Ascending aorta (tissue), 2 donors: ENCODE data around the gene DFFA. TPM values are rescaled to one million over a fixed set of nuclear protein-coding genes. Genes with fewer than 3 reads are reported as not detected.
A peak's percentile ranks its signal among the peaks of the same experiment; 100 is the strongest.
"Not testable (repeated sequence)": the region's sequence is repeated elsewhere in the genome, so short reads cannot be mapped to it uniquely, and the experiment has no call there.

ENCODE experiments used
- DNase-seq, 2 donors: peaks; one replicate each; pipeline ENCODE4 v3.0.0-alpha.2; 2019; ENCODE audit warnings: low spot score in 2 of 2
- H3K27ac ChIP-seq, 2 donors: fragments of 200-600 bp; sonication (generic); one replicate each; pipeline ENCODE4 v1.5.1; 2016 to 2017; ENCODE audit warnings: mild to moderate bottlenecking in 1 of 2
- H3K27me3 ChIP-seq: fragments of 200-600 bp; sonication (generic); one replicate; pipeline ENCODE4 v1.5.1; 2017
- H3K36me3 ChIP-seq, 2 donors: fragments of 200-600 bp; sonication (generic); one replicate each; pipeline ENCODE4 v1.5.1; 2016
- H3K4me1 ChIP-seq, 2 donors: fragments of 200-600 bp; sonication (generic); one replicate each; pipeline ENCODE4 v1.5.1; 2016 to 2017; ENCODE audit warnings: mild to moderate bottlenecking in 1 of 2
- H3K4me3 ChIP-seq, 2 donors: fragments of 200-600 bp; sonication (generic); one replicate each; pipeline ENCODE4 v1.5.1; 2016 to 2017; ENCODE audit warnings: mild to moderate bottlenecking in 1 of 2
- H3K9me3 ChIP-seq, 2 donors: fragments of 200-600 bp; sonication (generic); one replicate each; pipeline ENCODE4 v1.5.1; 2016
- CTCF ChIP-seq, 3 experiments: fragments of 200-600 bp in 2 of 3; fragments of 450-650 bp in 1 of 3; sonication (generic) in 2 of 3; IDR thresholded peaks; one replicate each; pipeline ENCODE4 v1.5.1; 2016 to 2019; ENCODE audit warnings: antibody characterized with exemption in 3 of 3, mild to moderate bottlenecking in 1 of 3, moderate library complexity in 1 of 3
- intact Hi-C: fragments of 100-400 bp; cut with DNase I; formaldehyde crosslinking; loops from one replicate; pipeline ENCODE4 v1.15.1; 2023
- total RNA-seq: library from RNA; depleted of rRNA; stranded (reverse); fragments of >200 nt; gene quantifications from one replicate; pipeline ENCODE4 v1.1.0, GENCODE V29; 2016

Gene DFFA
- total RNA-seq, 1 donor from 2014 or later, result 11.8 TPM

GRCh38 chr1:10475510-10475909 is 3.2 kb upstream of the DFFA start:
- Histone ChIP-seq H3K36me3 (no peaks in the 10 kb centered on the region), H3K4me1 (peaks cover 11 to 22% of the 10 kb centered on the region in 2 donors), H3K27ac (peak overlapping the region; percentile 68 to 69), H3K27me3 (no peaks in the 10 kb centered on the region), H3K4me3 (peak overlapping the region; percentile 75 to 87), H3K9me3 (no peaks in the 10 kb centered on the region)
- TF ChIP-seq CTCF (IDR thresholded peaks at IDR 0.05), result no peak
- intact Hi-C loops, result loop anchor here (2.0 kb wide), 1 partner anchor 77 kb away; the partner anchor contains the start of gene PGD
- no peak for DNase-seq

- peak within 1 kb of the TSS; percentile 75 to 87 for H3K4me3 ChIP-seq
- no peaks in the 10 kb centered on the region for H3K36me3 ChIP-seq
- no peaks in the 10 kb centered on the region for H3K9me3 ChIP-seq
- peaks cover 11 to 22% of the 10 kb centered on the region in 2 donors for H3K4me1 ChIP-seq
- peak within 1 kb of the TSS; percentile 68 to 69 for H3K27ac ChIP-seq
- DNase-seq, result peak; percentile 53 to 91
- no peaks in the 10 kb centered on the region for H3K27me3 ChIP-seq
- TF ChIP-seq CTCF (IDR thresholded peaks at IDR 0.05), result no peak
- intact Hi-C loops, result loop anchor here (2.0 kb wide), 1 partner anchor 76 kb away; the partner anchor contains the start of gene PGD
Measured at GRCh38 chr1:10474613-10475507, 2.5 kb upstream of the DFFA start, which contains the start of gene PEX14. Gene PEX14, plus strand, starts transcription at chr1:10474950. Its CDS starts 17 bp downstream, at chr1:10474967.

- not testable (repeated sequence) for H3K27me3 ChIP-seq, H3K27ac ChIP-seq, H3K36me3 ChIP-seq, H3K9me3 ChIP-seq, DNase-seq
- Histone ChIP-seq H3K4me1 (peaks cover 11 to 22% of the 10 kb centered on the region in 2 donors), H3K4me3 (peak overlapping the region; percentile 75 to 87)
- intact Hi-C loops, result loop anchor here (2.0 kb wide), 1 partner anchor 75 kb away; the partner anchor contains the start of gene PGD
Measured at GRCh38 chr1:10474309-10474612, 1.9 kb upstream of the DFFA start.

- Histone ChIP-seq H3K4me1 (peaks cover 11 to 22% of the 10 kb centered on the region in 2 donors), H3K27ac (no peak overlapping the region), H3K4me3 (peak overlapping the region in 1 of 2 donors; percentile 76), H3K9me3 (no peaks in the 10 kb centered on the region), H3K36me3 (peaks cover 6 to 9% of the 10 kb centered on the region in 2 donors), H3K27me3 (no peaks in the 10 kb centered on the region)
- intact Hi-C loops, result no loop called here
- TF ChIP-seq CTCF (IDR thresholded peaks at IDR 0.05), result no peak
- DNase-seq, result no peak
Measured at GRCh38 chr1:10473145-10473765, 926 bp upstream of the DFFA start.

GRCh38 chr1:10471411-10472219 is 714 bp downstream of the DFFA start:
- intact Hi-C loops, result loop anchor here (1.0 kb wide), 1 partner anchor 41 kb away; the partner anchor contains the start of gene CENPS
- Histone ChIP-seq H3K9me3 (no peaks in the 10 kb centered on the region), H3K4me1 (peaks cover 11 to 22% of the 10 kb centered on the region in 2 donors), H3K27ac (peak overlapping the region; percentile 33 to 62), H3K36me3 (peaks cover 9 to 25% of the 10 kb centered on the region in 2 donors), H3K27me3 (no peaks in the 10 kb centered on the region), H3K4me3 (peak overlapping the region; percentile 69 to 76)
- TF ChIP-seq CTCF (IDR thresholded peaks at IDR 0.05), result no peak
- no peak for DNase-seq
